ENCODE data around the gene MOGAT1. TPM values are rescaled to one million over a fixed set of nuclear protein-coding genes. Genes with fewer than 3 reads are reported as not detected.
A peak's percentile ranks its signal among the peaks of the same experiment; 100 is the strongest.
"Not testable (repeated sequence)": the region's sequence is repeated elsewhere in the genome, so short reads cannot be mapped to it uniquely, and the experiment has no call there.

Gene MOGAT1
- total RNA-seq, 1 experiment from 2014 or later = not detected

DNA sequence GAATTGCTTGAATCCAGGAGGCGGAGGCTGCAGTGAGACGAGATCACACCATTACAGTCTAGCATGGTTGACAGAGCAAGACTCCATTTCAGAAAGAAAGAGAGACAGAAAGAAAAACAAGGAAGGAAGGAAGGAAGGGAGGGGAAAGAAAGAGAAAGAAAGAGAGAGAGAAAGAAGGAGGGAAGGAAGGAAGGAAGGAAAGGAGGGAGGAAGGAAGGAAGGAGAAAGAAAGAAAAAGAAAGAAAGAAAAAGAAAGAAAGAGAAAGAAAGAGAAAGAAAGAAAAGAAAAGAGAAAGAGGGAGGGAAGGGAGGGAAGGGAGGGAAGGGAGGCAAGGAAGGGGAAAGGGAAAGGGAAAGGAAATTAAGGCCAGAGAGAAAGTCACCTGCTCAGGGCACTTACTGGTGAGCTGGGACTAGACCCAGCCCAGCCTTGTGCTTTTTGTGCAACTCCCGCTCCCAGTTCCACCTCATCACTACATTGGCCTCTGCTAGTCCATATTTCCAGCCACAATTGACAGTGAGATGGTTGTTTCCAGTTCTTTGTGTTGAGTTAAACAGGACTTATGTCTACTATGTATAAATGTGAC is 35.7 kb downstream of the MOGAT1 start:
- DNase-seq (ENCODE audit: low spot score) = no peak
- in situ Hi-C loops (cut with HindIII; ENCODE audit: low sequenced_read_pairs) = no loop called here

DNA sequence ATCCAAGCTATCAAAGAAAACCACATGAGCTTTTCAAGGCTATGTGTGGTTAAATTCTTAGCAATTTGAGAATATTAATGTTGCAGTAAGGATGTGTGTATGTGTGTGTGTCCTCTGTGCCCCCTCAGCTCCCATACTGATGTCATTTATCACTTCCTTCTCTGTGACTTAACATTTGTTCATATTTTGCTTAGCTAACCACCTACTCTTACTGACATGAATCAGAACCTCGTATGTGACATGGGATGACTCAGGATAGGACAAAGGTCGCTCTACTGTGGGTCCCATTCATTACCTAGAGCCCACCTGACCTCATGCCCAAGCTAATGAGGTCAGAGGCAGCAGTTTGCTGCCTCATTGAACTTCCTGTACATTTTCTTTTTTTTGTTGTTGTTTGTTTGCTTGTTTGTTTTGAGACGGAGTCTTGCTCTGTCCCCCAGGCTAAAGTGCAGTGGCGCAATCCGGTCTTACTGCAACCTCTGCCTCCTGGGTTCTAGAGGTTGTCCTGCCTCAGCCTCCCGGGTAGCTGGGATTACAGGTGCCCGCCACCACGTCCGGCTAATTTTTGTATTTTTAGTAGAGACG is 36.3 kb downstream of the MOGAT1 start:
- in situ Hi-C loops (cut with HindIII; ENCODE audit: low sequenced_read_pairs) = no loop called here

DNA sequence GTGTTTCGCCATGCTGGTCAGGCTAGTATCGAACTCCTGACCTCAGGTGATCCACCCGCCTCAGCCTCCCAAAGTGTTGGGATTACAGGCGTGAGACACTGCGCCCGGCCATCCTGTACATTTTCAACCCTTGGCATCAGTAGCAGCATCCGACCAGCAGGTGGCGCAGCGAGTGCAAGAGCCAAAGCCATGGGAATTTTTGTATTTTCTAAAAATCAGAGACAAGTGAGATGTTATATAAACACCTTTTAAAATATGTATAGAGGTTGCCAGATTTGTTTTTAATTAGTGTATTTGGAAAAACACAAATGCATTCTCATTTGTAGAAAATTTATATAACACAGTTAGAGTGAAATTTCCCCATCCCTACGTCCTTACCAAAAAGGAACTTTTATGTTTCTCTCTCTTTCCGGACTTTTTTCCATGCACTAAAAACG is 36.8 kb downstream of the MOGAT1 start:
- DNase-seq (ENCODE audit: low spot score) = peak; percentile 61
- in situ Hi-C loops (cut with HindIII; ENCODE audit: low sequenced_read_pairs) = no loop called here

More for the DNA sequence above, 36.3 kb downstream of the MOGAT1 start:
- DNase-seq (ENCODE audit: low spot score) = no peak

DNA sequence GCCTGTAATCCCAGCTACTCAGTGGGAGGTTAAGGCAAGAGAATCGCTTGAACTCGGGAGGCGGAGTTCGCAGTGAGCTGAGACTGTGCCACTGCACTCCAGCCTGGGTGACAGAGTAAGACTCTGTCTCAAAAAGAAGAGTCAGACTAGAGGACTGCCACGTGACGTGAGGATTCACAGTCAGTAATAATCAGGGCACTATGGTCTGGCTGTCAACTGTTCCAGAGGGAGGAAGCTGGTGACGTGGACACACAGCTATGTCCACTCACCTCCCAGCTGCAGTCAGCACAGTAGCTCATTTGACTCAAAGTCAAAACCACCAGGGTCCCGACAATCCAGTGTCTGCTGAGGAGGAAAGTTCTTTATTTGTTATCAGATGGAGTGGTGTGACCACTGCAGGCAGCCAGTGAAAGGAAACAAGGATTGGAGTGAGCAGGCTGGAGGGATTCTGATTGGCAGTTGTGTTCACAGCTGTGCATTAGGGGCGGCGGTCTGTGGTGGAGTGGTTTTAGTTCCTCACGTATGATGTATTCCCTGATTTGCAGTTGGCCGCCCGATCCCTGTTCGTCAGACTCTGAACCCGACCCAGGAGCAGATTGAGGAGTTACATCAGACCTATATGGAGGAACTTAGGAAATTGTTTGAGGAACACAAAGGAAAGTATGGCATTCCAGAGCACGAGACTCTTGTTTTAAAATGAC is 37.9 kb downstream of the MOGAT1 start:
- in situ Hi-C loops (cut with HindIII; ENCODE audit: low sequenced_read_pairs) = no loop called here

DNA sequence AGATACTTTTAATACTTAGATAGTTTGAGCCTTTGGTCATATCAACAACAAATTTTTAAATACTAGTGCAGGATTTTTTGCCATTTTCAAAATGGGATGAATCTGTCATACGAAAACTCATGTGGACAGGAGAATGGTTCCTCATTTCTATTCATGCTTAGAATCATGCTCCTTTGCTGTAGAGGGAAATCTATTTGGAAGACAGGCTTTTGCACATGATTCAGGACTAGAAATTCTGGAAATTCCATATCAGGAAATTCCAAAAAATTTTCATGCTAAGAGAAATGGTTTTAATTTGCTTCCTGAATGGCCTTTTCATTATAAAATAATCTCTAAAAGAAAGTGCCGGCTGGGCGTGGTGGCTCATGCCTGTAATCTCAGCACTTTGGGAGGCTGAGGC is 39.3 kb downstream of the MOGAT1 start:
- in situ Hi-C loops (cut with HindIII; ENCODE audit: low sequenced_read_pairs) = no loop called here
- DNase-seq (ENCODE audit: low spot score) = no peak

More for the DNA sequence above, 37.9 kb downstream of the MOGAT1 start:
- DNase-seq (ENCODE audit: low spot score) = peak; percentile 16

DNA sequence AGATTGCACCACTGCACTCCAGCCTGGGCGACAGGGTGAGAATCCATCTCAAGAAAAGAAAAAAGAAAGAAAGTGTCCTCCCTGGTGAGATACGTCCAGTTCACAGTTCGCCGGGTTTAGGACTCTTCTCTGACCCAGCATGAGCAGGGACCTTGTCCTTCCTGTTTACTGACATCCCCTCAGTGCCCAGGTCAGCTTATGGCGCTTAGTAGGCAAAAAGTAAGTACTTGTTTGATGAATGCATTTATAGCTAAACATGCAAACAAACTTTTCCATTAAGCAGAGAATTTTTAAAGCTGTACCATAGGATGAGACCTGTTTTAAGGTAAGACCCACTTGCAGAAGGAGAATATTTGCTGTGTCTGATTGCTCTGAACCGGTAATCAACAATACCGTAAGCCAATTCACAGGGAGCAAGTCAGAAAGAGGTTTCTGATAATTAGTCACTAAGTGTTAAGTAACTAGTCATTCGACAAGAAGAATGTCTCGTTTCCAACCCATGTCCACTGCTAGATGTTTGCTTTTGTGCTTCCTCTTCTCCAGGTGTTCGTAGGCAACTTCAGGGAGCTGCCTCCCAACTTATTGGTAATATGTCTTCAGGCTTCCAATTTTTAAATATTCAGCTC is 40.0 kb downstream of the MOGAT1 start:
- no peak for DNase-seq (ENCODE audit: low spot score)
- in situ Hi-C loops (cut with HindIII; ENCODE audit: low sequenced_read_pairs) = no loop called here

DNA sequence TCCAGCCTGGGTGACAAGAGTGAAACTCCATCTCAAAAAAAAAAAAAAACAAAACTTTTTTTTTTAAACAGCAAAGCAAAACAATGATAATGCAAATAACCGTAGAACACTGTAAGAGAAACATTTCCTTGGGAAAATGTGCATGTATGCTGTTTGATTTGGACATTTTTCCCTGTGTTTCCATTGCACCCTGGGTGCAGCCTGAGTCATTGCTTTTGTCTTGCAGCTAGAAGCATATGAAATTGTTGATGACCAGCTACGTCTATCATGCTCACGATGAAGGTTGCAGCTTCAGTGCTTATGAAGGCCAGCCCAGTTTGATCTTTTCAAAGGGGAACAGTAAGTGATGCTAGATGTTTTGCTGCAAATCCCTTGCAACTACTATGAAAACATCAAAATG is 41.5 kb downstream of the MOGAT1 start:
- DNase-seq (ENCODE audit: low spot score) = no peak
- in situ Hi-C loops (cut with HindIII; ENCODE audit: low sequenced_read_pairs) = no loop called here

DNA sequence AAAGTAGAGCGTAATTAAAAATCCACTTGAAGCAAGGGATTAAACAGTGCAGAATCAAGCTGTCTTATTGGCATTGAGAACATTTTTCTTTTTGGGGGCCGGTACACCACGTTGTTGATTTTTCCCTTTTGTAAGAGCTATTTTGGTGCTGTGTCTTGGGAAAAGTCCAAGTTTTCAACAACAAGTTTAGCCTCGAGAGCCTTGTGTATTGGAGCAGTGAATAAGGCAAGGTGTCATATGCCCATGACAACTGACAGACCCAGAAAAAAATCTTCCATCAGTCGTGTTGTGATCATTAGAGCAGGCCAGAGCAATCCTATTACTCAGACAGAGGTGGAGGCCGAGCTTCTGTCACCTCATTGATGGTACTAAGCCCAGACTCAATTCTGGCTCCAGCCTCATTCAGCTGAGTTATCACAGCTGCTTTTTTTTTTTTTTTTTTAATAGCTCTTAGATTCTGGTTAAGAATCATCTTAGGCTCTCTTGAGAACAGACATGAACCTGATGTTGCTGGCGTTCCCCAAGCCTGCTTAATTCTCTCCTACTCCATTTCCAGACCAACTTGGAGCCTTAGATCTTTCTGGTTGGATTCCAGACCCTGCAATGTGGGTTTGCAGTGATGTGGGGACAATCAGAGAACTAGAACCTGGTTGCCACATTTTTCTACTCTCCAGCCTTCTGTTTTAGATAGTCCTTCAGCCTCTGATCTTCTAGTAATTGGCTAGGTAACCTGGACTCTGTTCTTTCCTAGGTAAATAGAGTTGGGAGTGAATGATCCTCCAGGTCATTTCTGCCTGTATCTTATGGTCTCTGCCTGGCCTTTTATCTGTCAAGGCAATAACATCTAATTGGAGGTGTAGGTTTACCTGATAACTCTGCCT is 43.1 kb downstream of the MOGAT1 start:
- in situ Hi-C loops (cut with HindIII; ENCODE audit: low sequenced_read_pairs) = no loop called here
- DNase-seq (ENCODE audit: low spot score) = no peak

DNA sequence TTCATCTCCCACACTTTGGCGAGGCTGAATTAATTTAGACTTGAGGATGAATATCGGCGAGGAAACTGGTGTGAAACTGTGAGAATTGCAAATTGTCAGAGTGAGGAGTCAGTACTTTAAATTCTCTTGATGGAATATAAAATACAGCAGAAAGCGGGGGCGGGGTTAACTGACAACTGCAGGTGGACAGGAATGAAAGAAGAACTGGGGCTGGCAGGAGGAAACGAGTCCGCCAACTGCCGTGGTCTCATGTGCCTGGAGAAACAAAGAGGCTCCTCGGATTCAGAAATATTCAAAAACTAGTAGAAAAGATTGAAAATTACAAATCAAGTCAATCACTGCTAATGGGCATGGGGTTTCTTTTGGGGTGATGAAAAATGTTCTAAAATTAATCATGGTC is 44.3 kb downstream of the MOGAT1 start:
- no peak for DNase-seq (ENCODE audit: low spot score)
- in situ Hi-C loops (cut with HindIII; ENCODE audit: low sequenced_read_pairs) = no loop called here

DNA sequence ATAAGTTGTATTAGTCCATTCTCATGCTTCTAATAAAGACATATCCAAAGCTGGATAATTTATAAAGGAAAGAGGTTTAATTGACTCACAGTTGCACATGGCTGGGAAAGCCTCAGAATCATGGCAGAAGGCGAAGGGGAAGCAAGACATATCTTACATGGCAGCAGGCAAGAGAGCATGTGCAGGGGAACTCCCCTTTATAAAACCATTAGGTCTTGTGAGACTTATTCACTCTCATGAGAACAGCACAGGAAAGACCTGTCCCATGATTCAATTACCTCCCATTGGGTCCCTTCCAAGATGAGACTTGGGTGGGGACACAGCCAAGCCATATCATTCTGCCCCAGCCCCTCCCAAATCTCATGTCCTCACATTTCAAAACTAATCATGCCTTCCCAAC is 48.3 kb downstream of the MOGAT1 start:
- DNase-seq (ENCODE audit: low spot score); in situ Hi-C loops (cut with HindIII; ENCODE audit: low sequenced_read_pairs): not testable (repeated sequence)

DNA sequence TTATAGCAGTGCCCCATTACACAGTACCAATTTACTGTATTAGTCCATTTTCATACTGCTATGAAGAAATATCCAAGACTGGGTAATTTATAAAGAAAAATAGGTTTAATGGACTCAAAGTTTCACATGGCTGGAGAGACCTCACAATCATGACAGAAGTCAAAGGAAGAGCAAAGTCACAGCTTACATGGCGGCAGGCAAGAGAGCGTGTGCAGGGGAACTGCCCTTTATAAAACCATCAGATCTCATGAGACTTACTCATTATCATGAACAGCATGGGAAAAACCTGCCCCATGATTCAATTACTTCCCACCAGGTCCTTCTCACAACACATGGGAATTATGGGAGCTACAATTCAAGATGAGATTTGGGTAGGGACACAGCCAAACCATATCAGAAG is 50.1 kb downstream of the MOGAT1 start:
- in situ Hi-C loops (cut with HindIII; ENCODE audit: low sequenced_read_pairs); DNase-seq (ENCODE audit: low spot score): not testable (repeated sequence)

DNA sequence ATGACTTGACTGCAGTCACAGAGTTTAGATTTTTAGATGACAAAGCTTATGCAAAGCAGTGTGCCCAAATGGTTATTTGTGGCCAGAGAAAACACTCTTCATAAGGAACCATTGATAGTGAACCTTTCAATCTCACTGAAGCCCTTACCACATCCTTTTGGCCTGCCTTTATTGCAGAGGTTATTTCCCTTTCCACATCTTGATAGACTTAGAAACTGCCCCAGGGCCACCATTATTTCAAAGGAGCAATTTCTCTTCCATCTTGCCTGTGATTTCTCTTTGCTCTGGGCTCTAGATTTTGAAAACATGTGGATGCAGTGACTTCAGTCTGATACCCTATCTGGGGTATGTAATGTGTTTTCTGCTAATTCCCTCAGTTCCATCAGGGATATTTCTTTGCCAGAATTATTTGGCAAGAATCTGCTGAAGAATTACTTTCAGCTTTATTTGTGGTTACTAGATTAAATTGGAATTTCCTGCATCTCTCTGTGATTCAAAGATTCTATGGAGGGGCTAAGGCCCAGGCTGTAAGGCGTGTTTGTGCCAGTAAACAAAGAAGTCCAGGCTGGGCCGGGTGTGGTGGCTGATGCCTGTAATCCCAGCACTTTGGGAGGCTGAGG is 51.0 kb downstream of the MOGAT1 start:
- DNase-seq (ENCODE audit: low spot score) = no peak
- in situ Hi-C loops (cut with HindIII; ENCODE audit: low sequenced_read_pairs) = no loop called here

DNA sequence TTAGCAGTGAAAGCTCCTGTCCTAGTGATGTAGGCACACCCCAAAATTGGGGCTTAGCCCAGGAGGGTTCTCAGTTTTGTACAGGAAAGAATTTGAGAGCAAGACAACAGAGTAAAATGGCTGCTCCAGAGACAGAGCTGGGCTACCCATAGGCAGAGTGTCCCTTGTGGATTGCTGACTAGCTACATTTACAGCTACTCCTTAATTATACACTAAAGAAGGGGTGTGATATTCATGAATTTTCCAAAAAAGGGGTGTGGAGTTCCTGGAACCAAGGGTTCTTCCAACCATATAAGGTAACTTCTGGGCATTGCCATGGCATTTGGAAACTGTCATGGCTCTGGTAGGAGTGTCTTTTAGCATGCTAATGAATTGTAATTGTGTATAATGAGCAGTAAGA is 52.8 kb downstream of the MOGAT1 start:
- DNase-seq (ENCODE audit: low spot score) = no peak
- in situ Hi-C loops (cut with HindIII; ENCODE audit: low sequenced_read_pairs) = no loop called here

DNA sequence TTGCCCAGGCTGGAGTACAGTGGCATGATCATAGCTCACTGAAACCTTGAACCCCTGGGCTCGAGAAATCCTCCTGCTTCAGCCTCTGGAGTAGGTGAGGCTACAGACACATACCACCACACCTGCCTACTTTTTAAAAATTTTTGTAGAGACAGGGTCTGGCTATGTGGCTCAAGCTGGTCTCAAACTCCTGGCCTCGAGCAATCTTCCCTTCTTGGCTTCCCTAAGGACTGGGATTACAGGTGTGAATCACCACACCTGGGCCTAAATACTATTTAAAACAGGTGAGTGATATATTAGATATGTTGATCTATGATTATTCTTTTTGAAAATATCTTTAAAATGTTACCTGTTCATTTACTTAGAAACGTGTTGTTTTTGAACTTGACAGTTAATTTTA is 57.2 kb downstream of the MOGAT1 start:
- in situ Hi-C loops (cut with HindIII; ENCODE audit: low sequenced_read_pairs) = no loop called here
- DNase-seq (ENCODE audit: low spot score) = no peak

DNA sequence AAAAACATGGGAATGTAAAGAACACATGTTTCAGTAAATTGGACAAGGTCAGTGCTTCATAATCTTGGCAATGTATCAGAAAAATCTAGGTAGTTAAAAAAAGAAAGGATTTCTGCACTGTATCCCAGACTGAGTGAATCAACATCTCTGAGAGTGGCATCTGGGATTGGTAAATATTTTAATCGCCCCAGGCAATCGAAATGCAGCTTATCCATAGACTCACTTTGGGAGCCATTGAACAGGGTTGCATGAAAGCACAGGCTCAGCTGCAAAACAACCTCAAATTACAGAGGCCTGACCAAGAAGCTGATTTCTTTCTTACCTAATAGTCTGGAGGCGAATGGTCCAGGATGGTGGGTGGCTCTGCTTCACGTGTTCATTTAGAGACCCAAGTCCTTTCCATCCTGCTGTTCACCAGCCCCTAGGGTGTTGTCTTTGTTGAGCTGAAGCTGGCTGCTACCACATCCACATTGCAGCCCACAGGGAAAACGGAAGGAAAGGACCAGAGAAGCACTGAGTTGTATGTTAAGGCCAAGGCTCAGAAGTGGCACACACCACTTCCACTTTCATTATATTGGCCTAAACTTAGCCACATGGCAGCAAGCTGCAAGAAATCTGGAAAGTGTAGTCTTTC is 59.0 kb downstream of the MOGAT1 start:
- no peak for DNase-seq (ENCODE audit: low spot score)
- in situ Hi-C loops (cut with HindIII; ENCODE audit: low sequenced_read_pairs) = no loop called here

DNA sequence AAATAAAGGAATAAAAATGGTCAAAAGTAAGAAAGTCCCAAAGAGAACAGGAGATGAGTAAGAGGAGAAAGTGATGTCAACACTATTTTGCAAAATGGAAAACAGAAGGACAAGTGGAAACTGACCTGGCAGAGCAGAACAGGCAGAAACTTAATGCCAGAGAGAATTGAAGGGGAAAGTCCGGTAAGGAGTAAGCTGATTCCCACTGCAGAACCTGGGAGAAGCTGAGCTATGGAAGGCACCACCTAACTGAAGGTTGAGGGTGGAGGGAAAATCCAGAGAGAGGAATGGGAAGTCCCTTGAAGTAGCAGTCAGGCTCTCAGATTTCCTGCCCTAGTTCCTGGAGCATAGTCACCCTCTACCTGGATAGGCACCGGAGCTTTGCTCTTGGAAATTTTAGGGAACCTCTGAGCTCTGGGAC is 59.8 kb downstream of the MOGAT1 start:
- in situ Hi-C loops (cut with HindIII; ENCODE audit: low sequenced_read_pairs) = no loop called here
- no peak for DNase-seq (ENCODE audit: low spot score)

DNA sequence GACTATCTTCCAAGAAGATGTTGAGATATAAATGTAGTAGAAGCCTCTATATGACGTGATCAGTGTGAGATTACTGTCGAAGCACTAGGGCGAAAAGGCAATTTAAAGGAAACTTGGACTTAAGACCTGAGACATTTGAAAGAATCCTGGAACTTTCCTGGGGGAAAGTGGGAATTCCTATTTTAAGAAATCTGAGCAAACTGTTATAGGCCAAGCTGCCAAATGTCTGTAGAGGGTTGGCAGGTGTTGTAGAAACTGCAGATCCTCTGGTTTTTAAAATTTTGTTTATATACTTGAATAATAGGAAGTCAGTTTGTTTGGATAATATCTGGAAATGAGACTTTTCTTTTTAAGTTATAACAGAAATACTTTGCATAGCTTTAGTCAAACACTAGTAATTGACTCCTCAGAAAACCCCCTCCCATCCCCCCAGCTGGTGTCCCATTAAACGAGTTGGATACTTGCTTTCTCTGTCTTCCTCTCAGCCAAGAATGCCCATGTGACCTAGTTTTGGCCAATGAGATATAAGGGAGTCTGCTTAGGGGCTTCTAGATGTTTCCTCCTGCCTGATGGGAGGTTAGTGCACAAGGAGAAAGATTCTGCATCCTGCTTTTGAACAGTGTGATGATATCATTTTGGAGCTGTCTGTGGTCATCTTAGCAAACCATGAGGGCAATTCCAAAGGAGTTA is 61.2 kb downstream of the MOGAT1 start:
- DNase-seq (ENCODE audit: low spot score) = no peak
- in situ Hi-C loops (cut with HindIII; ENCODE audit: low sequenced_read_pairs) = no loop called here

DNA sequence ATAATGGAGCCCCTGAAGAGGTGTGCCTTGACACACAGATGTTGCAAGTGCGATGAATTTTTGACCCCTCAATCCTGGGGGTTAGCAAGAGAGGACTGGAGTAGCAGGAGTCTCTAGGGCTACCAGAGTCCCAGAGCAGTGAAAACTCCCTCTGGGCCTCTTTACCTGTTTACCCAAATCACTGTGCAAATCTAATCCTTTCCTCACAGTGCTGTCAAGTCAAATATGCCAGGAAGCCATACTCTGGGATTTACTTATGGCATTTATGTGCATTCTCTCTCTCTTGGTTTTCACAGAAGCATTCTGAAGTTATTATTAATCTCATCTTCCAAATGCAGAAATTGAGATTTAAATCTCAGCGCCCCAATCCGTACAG is 62.0 kb downstream of the MOGAT1 start:
- in situ Hi-C loops (cut with HindIII; ENCODE audit: low sequenced_read_pairs) = no loop called here
- no peak for DNase-seq (ENCODE audit: low spot score)

Measured in G401 (cell line).